GM12872 (cell line): ENCODE results near the gene INTS1.

Experiments
- CTCF ChIP-seq: IDR thresholded peaks from 3 replicates; pipeline ENCODE4 v1.5.1; 2011; ENCODE audit warnings: low read depth, mild to moderate bottlenecking, low read length, moderate library complexity; ENCODE audit not compliant: insufficient read depth

Gene INTS1

GRCh38 chr7:1523844-1524243 lies 19.7 kb upstream of the INTS1 start:
- TF ChIP-seq CTCF: no peak

- no peak for TF ChIP-seq CTCF
These were observed 19.0 kb upstream of the INTS1 start for GRCh38 chr7:1523208-1523607.

- no peak for TF ChIP-seq CTCF
These were observed 17.3 kb upstream of the INTS1 start for GRCh38 chr7:1521456-1521855.

- no peak for TF ChIP-seq CTCF
These were observed 16.5 kb upstream of the INTS1 start for GRCh38 chr7:1520539-1521234.

GRCh38 chr7:1516586-1517251 lies 12.5 kb upstream of the INTS1 start:
- TF ChIP-seq CTCF: no peak

- TF ChIP-seq CTCF: no peak
These were observed 10.8 kb upstream of the INTS1 start for GRCh38 chr7:1514995-1515401.

GRCh38 chr7:1514407-1514806 lies 10.2 kb upstream of the INTS1 start:
- no peak for TF ChIP-seq CTCF
